ENCODE results near the gene EXOC7.

DNA sequence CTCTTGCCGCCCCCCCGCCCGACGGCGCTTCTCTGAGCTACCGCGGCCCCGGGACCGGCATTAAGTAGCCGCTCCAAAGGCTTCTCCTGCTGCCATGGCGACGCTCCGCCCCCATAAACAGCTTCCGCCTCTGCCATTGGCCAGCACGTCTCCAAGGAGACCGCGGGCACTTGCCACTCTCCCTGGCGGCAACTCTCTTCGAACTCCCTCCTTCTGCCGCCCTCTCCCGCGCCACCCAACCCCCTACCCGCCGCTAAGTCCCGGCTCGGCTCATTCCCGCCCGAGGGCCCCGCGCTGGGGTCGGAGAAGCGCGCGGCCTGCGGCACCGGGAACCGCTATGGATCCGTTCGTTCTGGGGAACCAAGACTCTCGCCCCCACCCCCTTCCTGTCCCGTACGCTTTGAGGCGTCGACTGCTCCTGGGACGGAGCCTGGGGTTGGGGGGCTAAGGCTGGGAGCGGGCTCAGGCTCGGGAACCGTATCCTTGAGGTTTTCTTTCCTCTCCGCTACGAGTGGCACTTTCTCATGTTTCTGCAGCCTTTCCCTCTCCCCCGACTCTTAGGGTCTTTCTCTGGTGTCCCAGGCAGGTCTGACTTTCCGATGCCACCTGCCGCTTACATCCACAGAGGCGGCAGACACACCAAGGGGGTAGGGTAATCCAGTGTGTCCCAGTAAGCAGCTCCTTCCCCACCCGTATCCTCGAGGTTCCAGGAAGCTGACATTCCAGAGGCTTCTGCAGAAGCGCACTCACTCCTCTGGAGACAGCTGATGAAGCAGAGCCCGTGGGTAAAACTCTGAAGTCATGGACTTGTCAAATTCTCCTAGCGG is 37.8 kb upstream of the EXOC7 start, which contains the start of gene FOXJ1:
- TF ChIP-seq, protein P1, sequence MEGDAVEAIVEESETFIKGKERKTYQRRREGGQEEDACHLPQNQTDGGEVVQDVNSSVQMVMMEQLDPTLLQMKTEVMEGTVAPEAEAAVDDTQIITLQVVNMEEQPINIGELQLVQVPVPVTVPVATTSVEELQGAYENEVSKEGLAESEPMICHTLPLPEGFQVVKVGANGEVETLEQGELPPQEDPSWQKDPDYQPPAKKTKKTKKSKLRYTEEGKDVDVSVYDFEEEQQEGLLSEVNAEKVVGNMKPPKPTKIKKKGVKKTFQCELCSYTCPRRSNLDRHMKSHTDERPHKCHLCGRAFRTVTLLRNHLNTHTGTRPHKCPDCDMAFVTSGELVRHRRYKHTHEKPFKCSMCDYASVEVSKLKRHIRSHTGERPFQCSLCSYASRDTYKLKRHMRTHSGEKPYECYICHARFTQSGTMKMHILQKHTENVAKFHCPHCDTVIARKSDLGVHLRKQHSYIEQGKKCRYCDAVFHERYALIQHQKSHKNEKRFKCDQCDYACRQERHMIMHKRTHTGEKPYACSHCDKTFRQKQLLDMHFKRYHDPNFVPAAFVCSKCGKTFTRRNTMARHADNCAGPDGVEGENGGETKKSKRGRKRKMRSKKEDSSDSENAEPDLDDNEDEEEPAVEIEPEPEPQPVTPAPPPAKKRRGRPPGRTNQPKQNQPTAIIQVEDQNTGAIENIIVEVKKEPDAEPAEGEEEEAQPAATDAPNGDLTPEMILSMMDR (IDR thresholded peaks at IDR 0.05), result no peak
- no peak for TF ChIP-seq POLR2A (IDR thresholded peaks at IDR 0.05)
